Stimulated activated CD8-positive, alpha-beta memory T cell treated with anti-CD3 and anti-CD28 coated beads, Interleukin-4, amount 100 ng/mL, for 24 hours (primary cell): ENCODE results near the gene PROSER3.

Experiments
- DNase-seq: peaks from one replicate; pipeline ENCODE4 v3.0.0-alpha.2; 2020; ENCODE audit warnings: low read depth

The PROSER3 gene

GRCh38 chr19:35777961-35778360 is 20.0 kb downstream of the PROSER3 start:
- no peak for DNase-seq

GRCh38 chr19:35779033-35779432 is 21.1 kb downstream of the PROSER3 start:
- DNase-seq: no peak

DNA sequence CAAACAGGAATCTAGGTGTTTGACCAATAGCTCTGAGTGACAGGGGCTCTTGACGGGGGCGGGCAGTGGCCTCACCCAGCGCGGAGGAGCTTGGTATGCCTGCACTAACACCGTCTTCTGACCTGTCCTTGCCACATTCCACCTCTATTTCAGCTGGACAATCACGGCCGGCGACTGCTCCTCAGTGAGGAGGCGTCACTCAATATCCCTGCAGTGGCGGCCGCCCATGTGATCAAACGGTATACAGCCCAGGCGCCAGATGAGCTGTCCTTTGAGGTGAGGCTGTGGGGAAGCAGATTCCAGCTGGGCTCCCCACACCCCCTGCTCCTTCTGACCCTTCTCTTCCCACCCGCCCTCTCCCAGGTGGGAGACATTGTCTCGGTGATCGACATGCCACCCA is 22.1 kb downstream of the PROSER3 start:
- no peak for DNase-seq

DNA sequence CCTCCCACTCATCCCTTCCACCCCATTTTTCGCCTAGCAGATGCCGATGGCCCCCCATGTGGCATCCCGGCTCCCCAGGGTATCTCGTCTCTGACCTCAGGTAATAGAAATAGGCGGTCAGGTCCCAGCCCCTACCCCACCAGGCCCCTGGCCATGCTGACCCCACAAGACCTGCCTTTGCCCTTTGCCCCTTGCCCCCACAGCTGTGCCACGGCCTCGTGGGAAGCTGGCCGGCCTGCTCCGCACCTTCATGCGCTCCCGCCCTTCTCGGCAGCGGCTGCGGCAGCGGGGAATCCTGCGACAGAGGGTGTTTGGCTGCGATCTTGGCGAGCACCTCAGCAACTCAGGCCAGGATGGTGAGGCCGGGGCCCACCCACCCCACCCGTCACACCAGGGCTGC is 22.7 kb downstream of the PROSER3 start:
- no peak for DNase-seq

DNA sequence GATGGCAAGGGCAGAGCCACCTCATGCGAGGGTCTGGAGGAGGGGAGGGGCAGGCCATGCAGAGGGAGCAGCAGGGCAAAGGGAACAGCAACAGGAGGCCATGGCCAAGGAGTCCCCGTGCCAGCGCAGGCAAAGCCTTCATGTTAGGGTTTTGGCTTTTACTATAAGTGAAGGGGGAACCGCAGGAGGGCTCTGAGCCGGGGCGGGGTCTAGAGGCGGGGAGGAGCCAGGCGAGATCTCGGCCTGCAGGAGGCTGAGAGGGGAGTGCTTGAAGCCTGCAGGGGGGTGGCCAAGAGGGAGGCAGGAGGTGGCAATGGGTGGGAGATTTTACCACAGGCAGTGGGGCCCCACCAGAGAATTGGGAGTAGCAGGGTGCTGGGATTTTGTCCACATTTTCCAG is 23.7 kb downstream of the PROSER3 start:
- no peak for DNase-seq

DNA sequence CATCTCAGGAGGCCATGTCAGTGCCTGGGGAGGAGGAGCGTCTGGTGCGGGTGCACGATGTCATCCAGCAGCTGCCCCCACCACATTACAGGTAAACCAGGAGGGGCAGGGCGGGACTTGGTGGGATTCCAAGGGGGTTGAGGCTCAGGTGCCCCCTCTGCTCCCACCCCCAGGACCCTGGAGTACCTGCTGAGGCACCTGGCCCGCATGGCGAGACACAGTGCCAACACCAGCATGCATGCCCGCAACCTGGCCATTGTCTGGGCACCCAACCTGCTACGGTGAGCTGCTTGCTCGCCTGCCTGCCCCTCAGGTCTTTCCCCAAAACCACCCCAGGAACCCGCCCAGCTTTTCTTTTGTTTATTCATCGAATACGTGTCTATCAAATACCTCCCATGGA is 24.6 kb downstream of the PROSER3 start:
- no peak for DNase-seq

DNA sequence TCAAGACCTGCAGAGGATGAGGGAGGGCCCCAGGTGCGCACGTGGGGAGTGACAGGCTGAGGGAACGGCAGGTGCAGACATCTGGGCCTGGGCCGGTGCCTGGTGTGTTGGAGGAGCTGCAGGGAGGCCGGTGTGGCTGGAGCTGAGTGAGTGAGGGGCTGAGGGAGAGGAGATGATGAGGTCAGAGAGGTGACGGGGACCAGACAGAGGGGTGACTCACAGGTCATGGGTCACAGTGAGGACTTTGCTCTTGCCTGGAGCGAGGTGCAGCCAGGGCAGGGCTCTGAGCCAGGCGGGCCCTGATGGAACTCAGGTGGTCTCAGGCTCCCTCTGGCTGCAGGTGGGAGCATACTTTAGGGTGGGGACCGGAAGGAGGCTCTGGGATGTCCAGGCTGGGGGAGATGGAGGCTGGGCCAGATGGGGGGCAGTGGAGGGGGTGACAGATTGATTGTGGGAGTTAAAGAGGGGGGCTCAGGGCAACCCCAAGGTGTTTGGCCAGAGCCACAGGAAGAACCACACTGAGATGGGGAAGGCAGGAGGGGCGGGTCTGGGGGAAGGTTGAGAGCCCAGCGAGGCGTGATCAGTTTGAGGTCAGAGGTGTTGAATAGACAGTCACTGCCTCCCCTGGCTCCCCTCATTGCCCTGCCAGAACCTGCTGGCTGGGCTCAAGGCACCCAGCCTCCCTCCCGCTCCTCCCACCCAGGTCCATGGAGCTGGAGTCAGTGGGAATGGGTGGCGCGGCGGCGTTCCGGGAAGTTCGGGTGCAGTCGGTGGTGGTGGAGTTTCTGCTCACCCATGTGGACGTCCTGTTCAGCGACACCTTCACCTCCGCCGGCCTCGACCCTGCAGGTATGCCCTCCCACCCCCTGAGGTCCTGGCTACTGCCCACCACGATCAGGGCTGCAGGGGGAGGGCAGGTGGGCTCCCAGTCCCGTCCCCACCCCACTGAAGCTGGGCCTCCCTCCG is 25.8 kb downstream of the PROSER3 start:
- no peak for DNase-seq

GRCh38 chr19:35784503-35785338 is 26.7 kb downstream of the PROSER3 start:
- no peak for DNase-seq

GRCh38 chr19:35785339-35785627 is 27.3 kb downstream of the PROSER3 start:
- no peak for DNase-seq

- DNase-seq: no peak
These were observed 28.6 kb downstream of the PROSER3 start for GRCh38 chr19:35786299-35787160.

DNA sequence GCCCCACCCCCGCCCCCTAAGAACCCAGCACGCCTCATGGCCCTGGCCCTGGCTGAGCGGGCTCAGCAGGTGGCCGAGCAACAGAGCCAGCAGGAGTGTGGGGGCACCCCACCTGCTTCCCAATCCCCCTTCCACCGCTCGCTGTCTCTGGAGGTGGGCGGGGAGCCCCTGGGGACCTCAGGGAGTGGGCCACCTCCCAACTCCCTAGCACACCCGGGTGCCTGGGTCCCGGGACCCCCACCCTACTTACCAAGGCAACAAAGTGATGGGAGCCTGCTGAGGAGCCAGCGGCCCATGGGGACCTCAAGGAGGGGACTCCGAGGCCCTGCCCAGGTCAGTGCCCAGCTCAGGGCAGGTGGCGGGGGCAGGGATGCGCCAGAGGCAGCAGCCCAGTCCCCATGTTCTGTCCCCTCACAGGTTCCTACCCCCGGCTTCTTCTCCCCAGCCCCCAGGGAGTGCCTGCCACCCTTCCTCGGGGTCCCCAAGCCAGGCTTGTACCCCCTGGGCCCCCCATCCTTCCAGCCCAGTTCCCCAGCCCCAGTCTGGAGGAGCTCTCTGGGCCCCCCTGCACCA is 29.3 kb downstream of the PROSER3 start:
- DNase-seq: no peak

DNA sequence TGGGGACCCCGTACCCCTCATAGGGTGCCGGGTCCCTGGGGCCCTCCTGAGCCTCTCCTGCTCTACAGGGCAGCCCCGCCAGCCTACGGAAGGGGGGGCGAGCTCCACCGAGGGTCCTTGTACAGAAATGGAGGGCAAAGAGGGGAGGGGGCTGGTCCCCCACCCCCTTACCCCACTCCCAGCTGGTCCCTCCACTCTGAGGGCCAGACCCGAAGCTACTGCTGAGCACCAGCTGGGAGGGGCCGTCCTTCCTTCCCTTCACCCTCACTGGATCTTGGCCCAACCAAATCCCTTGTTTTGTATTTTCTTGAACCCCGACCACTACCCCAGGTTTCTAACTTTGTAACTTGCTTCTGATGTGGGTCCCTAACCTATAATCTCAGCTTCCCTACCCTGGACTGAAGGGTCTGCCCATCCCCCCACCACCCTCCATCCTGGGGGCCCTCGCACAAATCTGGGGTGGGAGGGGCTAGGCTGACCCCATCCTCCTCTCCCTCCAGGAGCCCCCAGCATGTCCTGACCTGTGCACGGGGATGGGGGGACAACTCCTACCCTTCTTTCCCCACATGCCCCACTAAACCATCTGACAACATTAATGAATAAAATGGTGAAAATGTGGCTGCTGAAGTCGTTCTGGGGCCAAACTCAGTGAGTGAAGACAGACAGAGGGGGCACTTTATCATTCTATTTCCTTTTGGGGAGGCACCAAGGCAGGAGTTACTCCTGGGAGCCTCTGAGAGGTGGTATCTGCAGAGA is 30.4 kb downstream of the PROSER3 start:
- no peak for DNase-seq

DNA sequence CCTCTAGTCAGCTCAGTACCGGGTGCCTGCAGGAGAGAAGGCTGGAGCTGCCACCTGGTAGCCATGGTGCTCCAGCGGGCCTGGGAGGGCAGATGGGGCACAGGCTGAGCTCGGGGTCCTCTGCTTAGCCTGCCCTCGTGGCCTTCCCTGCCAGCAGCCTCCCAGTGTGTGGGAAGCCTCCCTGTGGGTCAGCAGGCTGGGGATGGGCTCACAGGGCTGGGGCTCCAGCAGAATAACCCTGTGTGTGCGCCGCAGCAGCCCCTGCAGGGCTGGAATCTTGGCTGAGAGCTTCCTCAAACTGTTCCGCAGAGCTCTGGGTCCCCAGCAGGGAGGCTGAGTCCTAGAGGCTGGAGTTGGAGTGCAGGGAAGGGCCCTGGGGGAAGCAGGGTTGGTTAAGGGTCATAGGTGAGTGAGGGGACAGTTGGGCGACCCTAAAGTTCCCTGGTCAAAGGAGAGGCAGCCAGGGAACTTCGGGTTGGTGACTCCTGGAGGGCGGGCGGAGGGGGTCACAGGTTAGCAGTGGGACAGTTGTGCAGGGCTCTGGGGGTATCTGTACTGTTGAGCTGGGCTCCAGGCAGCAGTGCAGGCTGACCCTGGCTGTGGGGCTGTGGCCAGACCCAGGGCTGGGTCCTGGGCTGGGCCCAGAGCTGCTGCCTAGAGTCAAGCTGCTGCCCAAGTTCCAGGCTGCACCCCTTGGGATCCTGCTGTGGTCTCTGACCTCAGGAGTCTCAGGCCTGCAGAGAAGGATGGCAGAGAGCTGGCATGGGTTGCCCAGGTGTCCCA is 31.4 kb downstream of the PROSER3 start:
- DNase-seq: no peak

GRCh38 chr19:35789978-35790944 is 32.3 kb downstream of the PROSER3 start:
- no peak for DNase-seq

GRCh38 chr19:35790981-35791813 is 33.2 kb downstream of the PROSER3 start:
- no peak for DNase-seq

GRCh38 chr19:35791814-35792279 is 33.9 kb downstream of the PROSER3 start:
- no peak for DNase-seq

GRCh38 chr19:35792312-35792711 is 34.3 kb downstream of the PROSER3 start:
- no peak for DNase-seq

GRCh38 chr19:35792888-35793287 is 34.9 kb downstream of the PROSER3 start:
- no peak for DNase-seq
